Measurements from ENCODE around the gene ZFTA. TPM values are rescaled to one million over a fixed set of nuclear protein-coding genes. Genes with fewer than 3 reads are reported as not detected.
"Not testable (repeated sequence)": the region's sequence is repeated elsewhere in the genome, so short reads cannot be mapped to it uniquely, and the experiment has no call there.

The ZFTA gene
- 10 to 100 TPM; 42.8 to 50.5 (median 45.3) TPM for polyA plus RNA-seq (ENCODE audit: insufficient read length in 3 of 3)
- long read RNA-seq, donor 1, full-length matches to known transcripts, result 1 of 1 reads
- long read RNA-seq, donor 1, partial matches to known transcripts, result 0 of 1 reads
- long read RNA-seq, donor 1, other reads (novel, unspliced or antisense), result 0 of 1 reads
- long read RNA-seq, donor 2, full-length matches to known transcripts, result 1 of 1 reads
- long read RNA-seq, donor 2, partial matches to known transcripts, result 0 of 1 reads
- long read RNA-seq, donor 2, other reads (novel, unspliced or antisense), result 0 of 1 reads
- long read RNA-seq, donor 3, full-length matches to known transcripts, result 7 of 7 reads
- long read RNA-seq, donor 3, partial matches to known transcripts, result 0 of 7 reads
- long read RNA-seq, donor 3, other reads (novel, unspliced or antisense), result 0 of 7 reads
- long read RNA-seq, donor 4, full-length matches to known transcripts, result 2 of 2 reads
- long read RNA-seq, donor 4, partial matches to known transcripts, result 0 of 2 reads
- long read RNA-seq, donor 4, other reads (novel, unspliced or antisense), result 0 of 2 reads
- long read RNA-seq, donor 5, result 0 reads
- long read RNA-seq, donor 6, full-length matches to known transcripts, result 2 of 8 reads
- long read RNA-seq, donor 6, partial matches to known transcripts, result 6 of 8 reads
- long read RNA-seq, donor 6, other reads (novel, unspliced or antisense), result 0 of 8 reads
- long read RNA-seq, donor 7, full-length matches to known transcripts, result 3 of 3 reads
- long read RNA-seq, donor 7, partial matches to known transcripts, result 0 of 3 reads
- long read RNA-seq, donor 7, other reads (novel, unspliced or antisense), result 0 of 3 reads
- long read RNA-seq, donor 8, full-length matches to known transcripts, result 3 of 14 reads
- long read RNA-seq, donor 8, partial matches to known transcripts, result 11 of 14 reads
- long read RNA-seq, donor 8, other reads (novel, unspliced or antisense), result 0 of 14 reads
- long read RNA-seq, donor 9, full-length matches to known transcripts, result 3 of 3 reads
- long read RNA-seq, donor 9, partial matches to known transcripts, result 0 of 3 reads
- long read RNA-seq, donor 9, other reads (novel, unspliced or antisense), result 0 of 3 reads
- long read RNA-seq, donor 10, full-length matches to known transcripts, result 5 of 5 reads
- long read RNA-seq, donor 10, partial matches to known transcripts, result 0 of 5 reads
- long read RNA-seq, donor 10, other reads (novel, unspliced or antisense), result 0 of 5 reads
- long read RNA-seq, donor 11, full-length matches to known transcripts, result 3 of 11 reads
- long read RNA-seq, donor 11, partial matches to known transcripts, result 8 of 11 reads
- long read RNA-seq, donor 11, other reads (novel, unspliced or antisense), result 0 of 11 reads
- long read RNA-seq, donor 12, result 0 reads
- long read RNA-seq, donor 13, result 0 reads
- long read RNA-seq, donor 14, full-length matches to known transcripts, result 5 of 5 reads
- long read RNA-seq, donor 14, partial matches to known transcripts, result 0 of 5 reads
- long read RNA-seq, donor 14, other reads (novel, unspliced or antisense), result 0 of 5 reads
- long read RNA-seq, donor 15, full-length matches to known transcripts, result 2 of 2 reads
- long read RNA-seq, donor 15, partial matches to known transcripts, result 0 of 2 reads
- long read RNA-seq, donor 15, other reads (novel, unspliced or antisense), result 0 of 2 reads
- long read RNA-seq, donor 16, full-length matches to known transcripts, result 12 of 26 reads
- long read RNA-seq, donor 16, partial matches to known transcripts, result 7 of 26 reads
- long read RNA-seq, donor 16, other reads (novel, unspliced or antisense), result 7 of 26 reads

DNA sequence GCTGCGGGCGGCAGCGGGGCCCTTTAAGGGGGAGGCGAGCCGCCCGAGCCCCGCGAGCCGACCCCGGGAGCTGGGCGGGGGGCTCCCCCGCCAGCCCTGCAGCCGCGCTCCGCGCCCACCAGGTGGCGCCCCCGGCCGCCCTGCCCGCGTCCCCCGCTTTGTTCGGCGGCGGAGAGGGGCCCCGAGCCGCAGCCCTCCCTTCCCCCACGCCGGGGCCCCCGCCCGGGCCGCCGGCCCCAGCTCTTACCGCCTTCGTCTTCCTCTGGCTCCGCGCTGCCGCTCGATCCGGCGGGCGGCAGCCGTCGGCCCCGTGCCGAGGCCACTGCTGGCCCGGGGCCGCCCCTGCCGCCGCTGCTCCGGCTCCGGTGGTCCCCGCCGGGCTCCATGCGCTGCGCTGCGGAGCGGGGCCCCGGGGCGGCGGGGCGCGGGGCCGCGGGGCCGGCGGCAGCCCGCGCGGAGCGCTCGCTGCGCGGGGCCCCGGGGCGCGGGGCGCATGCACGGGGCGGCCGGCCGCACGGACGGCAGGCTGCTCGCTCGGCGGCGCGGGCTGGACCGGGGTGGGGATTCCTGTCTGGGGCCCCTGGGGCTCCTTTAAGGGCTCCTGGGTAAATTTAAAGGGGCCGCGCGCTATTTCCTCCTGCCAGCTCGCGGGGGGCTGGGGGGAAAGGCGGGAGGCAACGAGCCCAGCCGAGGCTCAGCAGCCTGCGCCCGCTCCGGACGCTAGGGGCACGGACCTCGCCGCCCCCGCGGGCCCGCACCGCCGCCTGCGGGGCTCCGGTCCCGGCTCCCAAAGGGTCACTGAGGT lies at the start of gene ZFTA:
TSS of gene ZFTA (minus strand) at position 539 of the 805 bp plus-strand sequence. CDS start at position 386, 153 bp downstream.
- DNase-seq (ENCODE audit: extremely low read depth in 1 of 11, low read depth in 9 of 11, low spot score in 4 of 11), result peak in 4 of 11 donors; percentile 57 to 71 (median 66)

DNA sequence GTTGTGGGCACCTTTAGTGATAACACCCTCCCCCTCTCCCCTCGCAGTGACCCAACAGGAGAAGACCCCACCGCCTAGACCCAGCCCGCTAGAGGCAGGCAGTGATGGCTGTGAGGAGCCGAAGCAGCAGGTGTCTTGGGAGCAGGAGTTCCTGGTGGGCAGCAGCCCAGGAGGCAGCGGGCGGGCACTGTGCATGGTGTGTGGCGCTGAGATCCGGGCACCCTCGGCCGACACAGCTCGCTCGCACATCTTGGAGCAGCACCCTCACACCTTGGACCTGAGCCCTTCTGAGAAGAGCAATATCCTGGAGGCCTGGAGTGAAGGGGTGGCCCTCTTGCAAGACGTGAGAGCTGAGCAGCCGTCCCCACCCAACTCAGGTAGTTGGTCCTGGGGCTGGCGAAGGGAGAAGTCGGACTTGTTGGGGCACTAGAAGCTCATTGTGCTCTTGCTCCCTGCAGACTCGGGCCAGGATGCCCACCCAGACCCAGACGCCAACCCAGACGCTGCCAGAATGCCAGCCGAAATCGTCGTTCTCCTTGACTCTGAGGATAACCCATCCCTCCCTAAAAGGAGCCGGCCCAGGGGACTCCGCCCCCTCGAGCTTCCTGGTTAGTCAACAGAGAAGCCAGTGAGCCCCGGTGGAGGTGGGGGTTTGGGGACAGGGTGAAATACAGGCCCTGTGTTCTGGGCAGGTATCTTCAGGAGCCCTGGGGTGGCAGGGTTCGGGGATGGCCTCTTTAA lies 49.4 kb upstream of the ZFTA start:
- no peak for DNase-seq (ENCODE audit: extremely low read depth in 1 of 11, low read depth in 9 of 11, low spot score in 4 of 11)

DNA sequence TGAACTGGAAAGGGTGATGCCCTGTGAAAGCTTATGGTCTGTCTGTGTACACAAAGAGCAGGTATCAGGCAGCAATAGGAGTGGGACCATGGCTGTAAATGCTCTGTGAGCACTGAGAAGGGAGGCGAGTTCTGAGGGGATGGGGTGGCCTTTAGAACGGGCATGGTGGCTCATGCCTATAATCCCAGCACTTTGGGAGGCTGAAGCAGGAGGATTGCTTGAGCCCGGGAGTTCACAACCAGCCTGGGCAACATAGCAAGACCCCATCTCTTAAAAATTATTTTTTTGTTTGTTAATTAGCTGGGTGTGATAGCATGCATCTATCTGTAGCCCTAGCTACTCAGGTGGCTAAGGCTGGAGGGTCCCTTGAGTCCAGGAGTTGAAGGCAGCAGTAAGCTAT lies 48.2 kb upstream of the ZFTA start:
- no peak for DNase-seq (ENCODE audit: extremely low read depth in 1 of 11, low read depth in 9 of 11, low spot score in 4 of 11)

DNA sequence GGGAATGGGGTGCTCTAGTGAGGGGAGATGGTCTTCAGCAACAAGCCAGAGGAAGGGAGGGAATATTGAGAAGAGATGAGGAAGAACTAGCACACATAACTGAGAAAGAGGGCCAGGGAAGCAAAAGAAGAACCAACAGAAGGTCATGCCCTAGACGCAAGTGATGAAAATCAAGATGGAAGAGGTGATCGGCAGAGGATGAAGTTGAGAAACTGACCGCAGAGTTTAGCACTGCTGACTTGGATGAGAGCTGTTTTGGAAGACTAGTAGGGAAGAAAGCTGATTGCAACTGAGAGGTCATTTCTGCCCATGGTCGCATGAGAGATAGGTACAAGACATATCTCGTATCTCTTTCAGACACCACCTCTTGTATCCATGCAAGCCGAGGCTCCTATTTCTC lies 47.6 kb upstream of the ZFTA start:
- no peak for DNase-seq (ENCODE audit: extremely low read depth in 1 of 11, low read depth in 9 of 11, low spot score in 4 of 11)

DNA sequence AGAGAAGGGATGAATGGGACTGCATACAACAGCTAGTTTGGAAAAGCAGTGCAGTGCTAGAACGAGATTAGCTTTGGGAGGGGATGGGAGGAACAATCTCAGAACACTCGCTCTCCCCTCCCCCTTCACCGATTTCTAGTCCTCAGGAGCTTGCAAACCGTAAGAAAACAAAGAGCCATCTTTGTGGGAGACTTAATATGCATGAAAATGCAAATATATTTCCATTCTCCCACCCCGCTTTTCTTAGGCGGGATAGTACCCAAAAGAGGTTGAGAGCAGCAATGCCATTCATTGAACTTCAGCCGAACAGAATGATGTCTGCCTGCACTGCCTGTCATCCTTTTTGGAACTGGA lies 45.8 kb upstream of the ZFTA start:
- no peak for DNase-seq (ENCODE audit: extremely low read depth in 1 of 11, low read depth in 9 of 11, low spot score in 4 of 11)

DNA sequence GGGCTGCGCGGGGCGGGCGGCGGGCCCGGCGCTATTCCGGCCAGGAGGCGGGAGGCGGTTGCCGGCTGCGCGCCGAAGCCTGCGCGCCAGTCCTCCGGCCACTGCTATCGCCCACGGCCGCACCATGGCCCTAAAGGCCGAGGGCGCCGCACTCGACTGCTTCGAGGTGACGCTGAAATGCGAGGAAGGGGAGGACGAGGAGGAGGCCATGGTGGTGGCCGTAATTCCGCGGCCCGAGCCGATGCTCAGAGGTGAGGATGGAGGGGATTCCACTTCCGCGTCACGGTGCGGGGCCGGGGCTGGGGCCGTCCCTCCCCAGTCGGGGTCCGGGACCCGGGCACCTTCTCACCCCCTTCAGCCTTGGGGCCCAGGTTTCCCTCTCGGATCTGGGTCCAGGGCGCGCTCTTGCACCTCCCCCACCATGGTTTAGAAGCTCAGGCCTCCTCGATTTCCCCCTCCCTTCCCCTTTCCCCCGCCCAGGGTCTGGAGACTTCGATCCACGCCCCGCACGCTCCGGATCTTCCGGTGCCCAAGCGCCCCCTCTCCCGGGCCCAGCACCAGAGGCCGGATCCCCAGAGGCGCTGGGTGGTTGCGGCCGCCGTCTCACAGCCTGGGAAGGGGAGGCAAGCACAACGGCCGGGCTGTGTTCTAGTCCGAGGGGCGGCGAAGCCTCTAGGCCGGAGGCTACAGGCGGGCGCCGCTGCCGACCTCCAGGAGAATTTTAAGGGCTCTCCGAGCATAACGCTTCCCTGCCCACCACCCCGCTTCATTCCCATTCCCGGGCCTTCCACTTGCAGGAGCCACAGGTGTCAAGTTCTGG lies 45.2 kb upstream of the ZFTA start:
- DNase-seq (ENCODE audit: extremely low read depth in 1 of 11, low read depth in 9 of 11, low spot score in 4 of 11), result peak in 1 of 11 donors; percentile 43

DNA sequence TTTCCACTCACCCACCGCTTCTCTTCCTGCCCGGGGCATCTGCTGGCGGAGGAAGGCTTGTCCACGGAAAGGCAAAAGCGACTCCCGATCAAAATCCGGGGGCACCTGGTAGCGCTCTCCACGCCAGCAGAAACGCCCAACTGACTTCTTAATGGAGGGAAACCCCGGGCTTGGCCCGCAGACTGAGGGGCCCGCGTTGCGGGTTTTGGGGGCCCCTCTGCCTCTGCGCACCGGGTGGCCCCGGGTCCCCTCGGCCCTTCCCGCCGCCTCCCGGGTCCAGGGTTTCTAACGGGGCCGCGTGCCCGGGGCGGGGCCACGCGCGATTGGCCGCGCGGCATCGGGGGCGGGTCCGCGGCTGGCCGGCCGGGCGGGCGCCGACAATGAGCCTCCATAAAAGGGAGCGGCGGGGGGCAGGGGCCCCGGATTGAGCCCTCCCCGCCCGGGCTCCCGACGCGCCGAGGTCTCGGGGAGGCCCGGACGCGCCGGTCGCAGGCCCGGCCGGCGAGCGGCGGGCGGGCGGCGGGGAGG lies 44.5 kb upstream of the ZFTA start, which contains the start of gene SPINDOC:
TSS of gene SPINDOC (plus strand) at position 422 of the 528 bp plus-strand sequence. CDS start 231 bp downstream, outside the sequence.
- DNase-seq (ENCODE audit: extremely low read depth in 1 of 11, low read depth in 9 of 11, low spot score in 4 of 11), result peak in 4 of 11 donors; percentile 58 to 71 (median 63)

DNA sequence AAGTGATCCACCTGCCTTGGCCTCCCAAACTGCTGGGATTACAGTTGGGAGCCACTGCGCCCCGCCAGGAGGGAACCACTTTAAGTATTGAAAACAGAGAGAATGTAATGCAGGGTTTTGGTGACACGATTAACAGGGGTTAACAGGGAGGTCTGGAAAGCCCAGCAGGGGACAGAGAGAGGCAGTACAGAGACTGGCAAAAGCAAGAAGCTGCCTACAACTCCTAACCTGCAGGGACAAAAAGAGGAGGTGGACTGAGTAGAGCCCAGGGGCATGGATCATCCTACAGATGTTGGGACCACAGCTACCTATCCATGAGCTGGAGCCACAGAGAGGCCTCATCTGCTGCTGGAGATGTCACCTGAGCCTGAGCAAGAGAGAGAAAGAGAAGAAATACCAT lies 42.9 kb upstream of the ZFTA start:
- no peak for DNase-seq (ENCODE audit: extremely low read depth in 1 of 11, low read depth in 9 of 11, low spot score in 4 of 11)

DNA sequence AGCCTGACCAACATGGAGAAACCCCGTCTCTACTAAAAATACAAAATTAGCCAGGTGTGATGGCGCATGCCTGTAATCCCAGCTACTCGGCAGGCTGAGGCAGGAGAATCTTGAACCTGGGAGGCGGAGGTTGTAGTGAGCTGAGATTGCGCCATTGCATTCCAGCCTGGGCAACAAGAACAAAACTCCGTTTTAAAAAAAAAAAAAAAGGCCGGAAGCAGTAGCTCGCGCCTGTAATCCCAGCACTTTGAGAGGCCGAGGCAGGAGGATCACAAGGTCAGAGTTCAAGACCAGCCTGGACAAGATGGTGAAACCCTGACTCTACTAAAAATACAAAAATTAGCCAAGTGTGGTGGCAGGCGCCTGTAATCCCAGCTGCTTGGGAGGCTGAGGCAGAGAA lies 41.8 kb upstream of the ZFTA start:
- not testable (repeated sequence) for DNase-seq (ENCODE audit: extremely low read depth in 1 of 11, low read depth in 9 of 11, low spot score in 4 of 11)

DNA sequence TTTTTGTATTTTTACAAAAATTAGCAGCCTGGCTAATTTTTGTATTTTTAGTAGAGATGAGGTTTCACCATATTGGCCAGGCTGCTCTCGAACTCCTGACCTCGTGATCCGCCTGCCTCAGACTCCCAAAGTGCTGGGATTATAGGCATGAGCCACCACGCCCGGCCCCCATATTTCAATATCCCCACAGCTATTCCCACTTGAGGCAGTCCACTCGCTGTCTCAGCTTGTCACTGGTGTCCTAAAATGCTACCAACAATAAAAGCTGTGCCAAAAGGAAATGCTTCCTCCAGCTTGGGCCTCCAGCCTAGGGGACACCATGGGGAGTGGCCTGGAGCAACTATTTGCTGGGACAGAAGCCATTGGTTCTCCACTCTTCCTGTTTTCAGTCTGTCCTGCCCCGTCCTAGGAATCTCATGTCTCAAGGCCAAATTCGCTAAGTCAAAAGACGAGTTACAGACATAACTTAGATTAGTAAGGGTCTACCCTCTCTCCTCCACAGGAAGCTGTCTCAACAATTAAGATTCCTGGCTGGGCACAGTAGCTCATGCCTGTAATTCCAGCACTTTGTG lies 37.4 kb upstream of the ZFTA start:
- no peak for DNase-seq (ENCODE audit: extremely low read depth in 1 of 11, low read depth in 9 of 11, low spot score in 4 of 11)

DNA sequence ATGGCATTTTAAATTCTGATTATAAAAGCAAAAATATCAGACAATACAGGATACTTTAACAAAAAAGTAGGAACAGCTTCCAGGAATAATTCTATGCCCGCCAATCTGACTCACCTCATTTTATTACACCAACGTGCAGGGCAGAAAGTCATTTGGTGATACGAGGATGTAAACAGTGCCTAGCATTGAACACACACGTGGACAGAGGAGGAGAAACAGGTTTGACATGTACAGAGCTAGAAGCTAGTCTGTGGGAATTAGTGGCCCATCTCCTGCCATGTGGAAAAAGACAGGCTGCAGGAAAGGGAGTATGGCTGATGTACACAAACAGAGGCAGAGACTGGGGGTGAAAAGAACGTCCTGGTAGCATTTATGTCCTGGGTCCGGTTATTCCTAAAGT lies 35.7 kb upstream of the ZFTA start:
- peak in 1 of 11 donors; percentile 15 for DNase-seq (ENCODE audit: extremely low read depth in 1 of 11, low read depth in 9 of 11, low spot score in 4 of 11)

DNA sequence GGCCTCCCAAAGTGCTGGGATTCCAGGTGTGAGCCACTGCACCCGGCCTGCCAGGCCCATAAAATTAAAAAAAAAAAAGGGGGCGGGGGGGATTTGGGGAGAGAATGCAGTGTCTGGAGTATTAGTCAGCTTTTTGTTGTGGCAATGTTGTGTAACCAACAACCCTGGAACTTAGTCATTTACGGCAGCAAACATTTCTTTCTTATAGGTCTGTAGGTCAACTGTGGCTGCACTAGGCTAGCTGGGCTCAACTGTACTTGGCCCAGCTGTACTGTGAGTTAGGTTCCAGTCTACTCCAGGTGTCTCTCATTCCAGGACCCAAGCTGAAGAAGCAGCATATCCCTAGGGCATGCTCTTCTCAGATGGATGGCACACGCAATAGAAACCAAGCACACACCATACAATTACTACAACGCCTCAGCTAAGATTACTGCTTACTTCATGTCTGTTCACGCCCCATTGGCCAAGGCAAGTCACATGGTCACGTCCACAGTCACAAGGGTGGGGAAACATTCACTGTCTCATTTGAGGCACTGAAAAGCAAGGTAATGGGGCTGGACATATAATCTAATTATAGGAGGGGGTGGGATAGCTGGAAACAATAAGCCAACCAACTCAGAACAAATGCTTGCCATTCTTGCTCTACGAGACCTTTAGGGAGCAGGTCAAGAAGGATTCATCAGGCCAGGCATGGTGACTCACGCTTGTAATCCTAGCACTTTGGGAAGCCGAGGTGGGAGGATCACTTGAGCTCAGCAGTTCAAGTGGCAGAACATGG lies 34.3 kb upstream of the ZFTA start:
- no peak for DNase-seq (ENCODE audit: extremely low read depth in 1 of 11, low read depth in 9 of 11, low spot score in 4 of 11)

DNA sequence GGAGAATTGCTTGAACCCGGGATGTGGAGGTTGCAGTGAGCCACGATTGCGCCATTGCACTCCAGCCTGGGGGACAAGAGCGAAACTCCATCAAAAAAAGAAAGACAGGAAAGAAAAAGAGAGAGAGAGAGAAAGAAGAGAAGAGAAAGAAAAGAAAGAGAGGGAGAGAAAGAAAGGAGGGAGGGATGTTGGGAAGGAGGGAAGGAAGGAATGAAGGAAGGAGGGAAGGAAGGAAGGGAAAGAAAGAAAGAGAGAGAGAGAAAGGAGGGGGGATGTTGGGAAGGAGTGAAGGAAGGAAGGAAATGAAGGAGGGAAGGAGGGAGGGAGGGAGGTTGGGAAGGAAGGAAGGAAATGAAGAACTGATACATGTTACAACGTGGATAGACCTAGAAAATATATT lies 32.3 kb upstream of the ZFTA start:
- no peak for DNase-seq (ENCODE audit: extremely low read depth in 1 of 11, low read depth in 9 of 11, low spot score in 4 of 11)

DNA sequence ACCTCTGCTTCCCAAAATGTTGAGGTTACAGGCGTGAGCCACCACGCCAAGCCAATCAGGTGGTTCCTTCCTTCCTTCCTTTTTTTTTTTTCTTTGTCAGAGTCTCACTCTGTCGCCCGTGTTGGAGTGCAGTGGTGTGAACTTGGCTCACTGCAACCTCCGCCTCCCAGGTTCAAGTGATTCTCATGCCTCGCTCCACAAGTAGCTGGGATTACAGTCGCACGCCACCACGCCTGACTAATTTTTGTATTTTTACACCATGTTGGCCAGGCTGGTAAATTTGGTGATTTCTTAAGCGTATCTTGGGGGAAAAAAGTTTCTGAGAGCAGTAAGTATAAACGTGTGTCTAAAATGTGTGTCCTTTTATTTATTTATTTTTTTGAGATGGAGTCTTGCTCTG lies 26.5 kb upstream of the ZFTA start:
- no peak for DNase-seq (ENCODE audit: extremely low read depth in 1 of 11, low read depth in 9 of 11, low spot score in 4 of 11)

DNA sequence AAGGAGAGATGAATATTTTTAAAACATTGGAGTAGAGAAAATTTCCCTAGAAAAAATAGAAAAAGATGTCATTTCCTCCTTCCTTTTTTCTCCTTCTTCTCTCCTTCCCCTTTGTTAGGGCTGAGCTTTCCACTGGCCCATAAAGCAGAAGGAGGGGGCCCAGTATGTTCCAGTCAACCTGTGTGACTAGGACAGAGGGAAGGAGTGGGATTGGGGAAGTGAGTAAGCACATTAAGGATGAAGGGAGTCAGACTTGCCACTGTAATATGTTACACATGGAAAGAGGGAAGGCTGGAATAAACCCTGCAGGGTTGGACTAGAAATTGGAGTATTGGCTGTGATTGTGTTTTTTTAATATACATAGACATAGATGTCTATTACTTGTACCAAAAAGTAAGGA lies 24.6 kb upstream of the ZFTA start:
- DNase-seq (ENCODE audit: extremely low read depth in 1 of 11, low read depth in 9 of 11, low spot score in 4 of 11), result no peak
